Activated CD4-positive, alpha-beta T cell treated with anti-CD3 and anti-CD28 coated beads, Interleukin-2, amount 10 ng/mL, durations not matched to agents 7 days and 5 days (primary cell): ENCODE data around the gene ASIC3. TPM values are rescaled to one million over a fixed set of nuclear protein-coding genes. Genes with fewer than 3 reads are reported as not detected.
"Not testable (repeated sequence)": the region's sequence is repeated elsewhere in the genome, so short reads cannot be mapped to it uniquely, and the experiment has no call there.

Experiments used
- CTCF ChIA-PET: fragments of 350-600 bp; sonication (Branson Sonifier 250); formaldehyde crosslinking; loops from one replicate; lab custom pipeline; 2021; ENCODE audit warnings: antibody characterized with exemption; lab: Charles Lee
- POLR2A ChIA-PET: fragments of 350-600 bp; sonication (Branson Sonifier 250); formaldehyde crosslinking; loops from one replicate; lab custom pipeline; 2021; ENCODE audit warnings: antibody characterized with exemption; lab: Charles Lee
- DNase-seq: peaks from one replicate; pipeline ENCODE4 v3.0.0-alpha.2; 2020
- H3K27ac Mint-ChIP-seq: one replicate; pipeline ENCODE4 v1.8.0; 2021; ENCODE audit warnings: mild to moderate bottlenecking, moderate library complexity, mixed read lengths
- H3K27me3 Mint-ChIP-seq: one replicate; pipeline ENCODE4 v1.8.0; 2021; ENCODE audit warnings: mixed read lengths
- H3K36me3 Mint-ChIP-seq: one replicate; pipeline ENCODE4 v1.8.0; 2021; ENCODE audit warnings: low read depth, mixed read lengths
- H3K4me1 Mint-ChIP-seq: one replicate; pipeline ENCODE4 v1.8.0; 2021; ENCODE audit warnings: mixed read lengths
- H3K4me3 Mint-ChIP-seq: one replicate; pipeline ENCODE4 v1.8.0; 2021; ENCODE audit warnings: mild to moderate bottlenecking, moderate library complexity, mixed read lengths
- H3K9me3 Mint-ChIP-seq: one replicate; pipeline ENCODE4 v1.8.0; 2021; ENCODE audit warnings: mixed read lengths
- total RNA-seq, 2 experiments: library from RNA; stranded (reverse); gene quantifications; one replicate each; pipeline ENCODE4 v1.2.3, GENCODE V29; 2021

The ASIC3 gene
- total RNA-seq, 2 experiments from 2014 or later, result 6.0 to 8.3 TPM

- peaks cover 13% of the 10 kb centered on the region for H3K4me1 Mint-ChIP-seq
- H3K27ac Mint-ChIP-seq, result peak overlapping the region; percentile 69
- no peak overlapping the region for H3K4me3 Mint-ChIP-seq
- DNase-seq, result peak; percentile 18
- H3K9me3 Mint-ChIP-seq, result no peaks in the 10 kb centered on the region
- no peaks in the 10 kb centered on the region for H3K27me3 Mint-ChIP-seq
- H3K36me3 Mint-ChIP-seq, result peaks cover 2% of the 10 kb centered on the region
- ChIA-PET POLR2A (no interaction called here), CTCF (interaction anchor here (1.0 to 2.8 kb wide), 4 partner anchors 8 to 30 kb away, joined by 3 to 9 read pairs (median 6); no protein-coding TSS in a partner anchor)
Observed at GRCh38 chr7:151038951-151039849, 9.1 kb upstream of the ASIC3 start.

GRCh38 chr7:151039850-151040548 lies 8.3 kb upstream of the ASIC3 start:
- Mint-ChIP-seq H3K4me3 (no peak overlapping the region), H3K27me3 (no peaks in the 10 kb centered on the region), H3K27ac (no peak overlapping the region), H3K4me1 (peaks cover 13% of the 10 kb centered on the region), H3K36me3 (peaks cover 2% of the 10 kb centered on the region), H3K9me3 (no peaks in the 10 kb centered on the region)
- DNase-seq, result no peak
- ChIA-PET CTCF (interaction anchor here (1.0 to 2.8 kb wide), 4 partner anchors 9 to 31 kb away, joined by 3 to 9 read pairs (median 6); no protein-coding TSS in a partner anchor), POLR2A (no interaction called here)

GRCh38 chr7:151040616-151041375 lies 7.5 kb upstream of the ASIC3 start:
- no peaks in the 10 kb centered on the region for H3K27me3 Mint-ChIP-seq
- no peak for DNase-seq
- ChIA-PET POLR2A (no interaction called here), CTCF (interaction anchor here (1.7 to 2.8 kb wide), 4 partner anchors 10 to 32 kb away, joined by 4 to 9 read pairs (median 6); no protein-coding TSS in a partner anchor)
- no peak overlapping the region for H3K4me3 Mint-ChIP-seq
- peaks cover 13% of the 10 kb centered on the region for H3K4me1 Mint-ChIP-seq
- no peak overlapping the region for H3K27ac Mint-ChIP-seq
- H3K36me3 Mint-ChIP-seq, result peaks cover 5% of the 10 kb centered on the region
- no peaks in the 10 kb centered on the region for H3K9me3 Mint-ChIP-seq

DNA sequence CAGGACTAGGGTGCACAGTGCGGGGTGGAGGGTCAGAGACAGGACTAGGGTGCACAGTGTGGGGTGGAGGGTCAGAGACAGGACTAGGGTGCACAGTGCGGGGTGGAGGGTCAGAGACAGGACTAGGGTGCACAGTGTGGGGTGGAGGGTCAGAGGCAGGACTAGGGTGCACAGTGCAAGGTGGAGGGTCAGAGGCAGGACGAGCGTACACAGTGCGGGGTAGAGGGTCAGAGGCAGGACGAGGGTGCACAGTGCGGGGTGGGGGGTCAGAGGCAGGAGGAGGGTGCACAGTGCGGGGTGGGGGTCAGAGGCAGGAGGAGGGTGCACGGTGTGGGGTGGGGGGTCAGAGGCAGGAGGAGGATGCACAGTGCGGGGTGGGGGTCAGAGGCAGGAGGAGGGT lies 4.9 kb upstream of the ASIC3 start:
- H3K36me3 Mint-ChIP-seq, H3K27ac Mint-ChIP-seq, POLR2A ChIA-PET, H3K9me3 Mint-ChIP-seq, H3K27me3 Mint-ChIP-seq, H3K4me3 Mint-ChIP-seq, CTCF ChIA-PET, DNase-seq: not testable (repeated sequence)
- peaks cover 15% of the 10 kb centered on the region for H3K4me1 Mint-ChIP-seq

DNA sequence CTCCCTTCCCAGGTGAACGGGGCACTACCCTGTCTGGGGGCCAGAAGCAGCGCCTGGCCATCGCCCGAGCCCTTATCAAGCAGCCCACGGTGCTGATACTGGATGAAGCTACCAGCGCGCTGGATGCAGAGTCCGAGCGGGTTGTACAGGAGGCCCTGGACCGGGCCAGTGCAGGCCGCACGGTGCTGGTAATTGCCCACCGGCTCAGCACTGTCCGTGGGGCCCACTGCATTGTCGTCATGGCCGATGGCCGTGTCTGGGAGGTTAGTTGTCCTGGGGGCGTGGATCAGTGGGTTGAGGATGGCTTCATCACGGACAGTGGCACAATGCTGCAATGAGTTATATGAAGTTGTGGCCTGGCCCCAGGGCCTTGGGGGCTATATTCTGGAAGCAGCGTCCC lies 4.4 kb upstream of the ASIC3 start:
- peaks cover 10% of the 10 kb centered on the region for H3K4me1 Mint-ChIP-seq
- H3K36me3 Mint-ChIP-seq, result peaks cover 4% of the 10 kb centered on the region
- no peaks in the 10 kb centered on the region for H3K9me3 Mint-ChIP-seq
- no peak overlapping the region for H3K4me3 Mint-ChIP-seq
- CTCF ChIA-PET, result no interaction called here
- no peak overlapping the region for H3K27ac Mint-ChIP-seq
- no peak for DNase-seq
- no peaks in the 10 kb centered on the region for H3K27me3 Mint-ChIP-seq
- POLR2A ChIA-PET, result no interaction called here

DNA sequence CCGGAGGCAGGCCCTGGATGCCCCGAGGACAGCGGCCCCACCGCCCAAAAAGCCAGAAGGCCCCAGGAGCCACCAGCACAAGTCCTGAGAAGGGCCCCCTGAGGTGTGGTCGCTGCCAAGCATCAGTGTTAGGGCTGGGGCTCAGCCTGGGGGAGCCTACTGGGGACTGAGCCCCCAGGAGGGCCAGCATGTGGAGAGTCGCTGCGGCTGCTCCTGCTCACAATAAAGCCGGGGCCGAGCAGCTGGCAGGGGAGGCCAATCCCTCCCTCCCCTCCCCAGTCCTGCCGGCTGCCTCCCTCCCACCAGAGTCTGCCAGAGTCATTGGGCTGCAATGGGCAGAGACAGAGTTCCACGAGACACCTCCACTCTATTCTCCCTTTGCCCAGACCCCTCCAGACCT lies 3.1 kb upstream of the ASIC3 start:
- CTCF ChIA-PET, result interaction anchor here (1.2 kb wide), 1 partner anchor 19 kb away, joined by 3 read pairs; no protein-coding TSS in a partner anchor
- no peak overlapping the region for H3K4me3 Mint-ChIP-seq
- peaks cover 4% of the 10 kb centered on the region for H3K27me3 Mint-ChIP-seq

DNA sequence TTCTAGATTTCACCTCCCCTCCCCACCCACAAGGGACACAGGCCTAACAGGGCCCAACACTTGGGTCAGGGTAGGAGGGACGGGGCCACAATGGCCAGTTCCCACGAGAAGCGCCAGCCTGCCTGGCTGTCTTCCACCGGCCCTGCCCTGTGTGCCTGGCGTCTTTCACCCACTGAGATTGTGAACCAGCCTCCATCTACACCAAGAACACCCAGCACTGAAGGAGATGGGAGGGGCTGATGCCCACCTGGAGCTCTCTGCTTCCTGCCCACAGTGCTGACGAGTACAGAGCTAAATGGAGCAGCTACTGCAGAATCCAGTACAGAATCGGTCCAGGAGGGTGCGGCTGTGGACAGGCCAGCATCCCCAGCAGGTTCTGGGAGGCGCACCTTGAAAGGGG lies 2.4 kb upstream of the ASIC3 start:
- Mint-ChIP-seq H3K27ac (no peak overlapping the region), H3K4me1 (peaks cover 5% of the 10 kb centered on the region), H3K4me3 (no peak overlapping the region), H3K27me3 (peaks cover 8% of the 10 kb centered on the region), H3K9me3 (no peaks in the 10 kb centered on the region), H3K36me3 (peaks cover 4% of the 10 kb centered on the region)
- ChIA-PET CTCF (no interaction called here), POLR2A (interaction anchor here (0.6 kb wide), 1 partner anchor 1679 kb away, joined by 4 read pairs; no protein-coding TSS in a partner anchor)
- DNase-seq, result no peak

More for the DNA sequence above, 3.1 kb upstream of the ASIC3 start:
- no peak for DNase-seq
- Mint-ChIP-seq H3K36me3 (peaks cover 4% of the 10 kb centered on the region), H3K9me3 (no peaks in the 10 kb centered on the region), H3K4me1 (peaks cover 5% of the 10 kb centered on the region), H3K27ac (no peak overlapping the region)
- POLR2A ChIA-PET, result no interaction called here

- Mint-ChIP-seq H3K4me1 (peaks cover 5% of the 10 kb centered on the region), H3K9me3 (no peaks in the 10 kb centered on the region), H3K27me3 (peaks cover 8% of the 10 kb centered on the region), H3K27ac (no peak overlapping the region), H3K36me3 (peaks cover 4% of the 10 kb centered on the region), H3K4me3 (no peak overlapping the region)
- POLR2A ChIA-PET, result no interaction called here
- CTCF ChIA-PET, result no interaction called here
- no peak for DNase-seq
Observed at GRCh38 chr7:151046603-151047573, 1.4 kb upstream of the ASIC3 start.

DNA sequence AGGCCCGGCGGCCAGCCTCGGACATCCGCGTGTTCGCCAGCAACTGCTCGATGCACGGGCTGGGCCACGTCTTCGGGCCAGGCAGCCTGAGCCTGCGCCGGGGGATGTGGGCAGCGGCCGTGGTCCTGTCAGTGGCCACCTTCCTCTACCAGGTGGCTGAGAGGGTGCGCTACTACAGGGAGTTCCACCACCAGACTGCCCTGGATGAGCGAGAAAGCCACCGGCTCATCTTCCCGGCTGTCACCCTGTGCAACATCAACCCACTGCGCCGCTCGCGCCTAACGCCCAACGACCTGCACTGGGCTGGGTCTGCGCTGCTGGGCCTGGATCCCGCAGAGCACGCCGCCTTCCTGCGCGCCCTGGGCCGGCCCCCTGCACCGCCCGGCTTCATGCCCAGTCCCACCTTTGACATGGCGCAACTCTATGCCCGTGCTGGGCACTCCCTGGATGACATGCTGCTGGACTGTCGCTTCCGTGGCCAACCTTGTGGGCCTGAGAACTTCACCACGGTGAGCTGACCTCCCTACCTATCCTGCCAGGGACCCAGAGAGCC lies 656 bp downstream of the ASIC3 start:
- Mint-ChIP-seq H3K27me3 (peaks cover 8% of the 10 kb centered on the region), H3K4me1 (peaks cover 19% of the 10 kb centered on the region), H3K4me3 (no peak overlapping the region), H3K27ac (no peak overlapping the region), H3K9me3 (no peaks in the 10 kb centered on the region), H3K36me3 (peaks cover 7% of the 10 kb centered on the region)
- no peak for DNase-seq
- ChIA-PET CTCF (interaction anchor here (0.7 to 1.3 kb wide), 2 partner anchors 30 to 91 kb away, joined by 3 to 5 read pairs; no protein-coding TSS in a partner anchor), POLR2A (no interaction called here)

- CTCF ChIA-PET, result interaction anchor here (0.8 to 1.3 kb wide), 3 partner anchors 9 to 175 kb away, joined by 3 to 4 read pairs (median 3); partner anchors contain the start of gene ABCB8
- H3K27me3 Mint-ChIP-seq, result peaks cover 8% of the 10 kb centered on the region
- no peak overlapping the region for H3K27ac Mint-ChIP-seq
- DNase-seq, result peak; percentile 76
- no peaks in the 10 kb centered on the region for H3K9me3 Mint-ChIP-seq
- peaks cover 23% of the 10 kb centered on the region for H3K4me1 Mint-ChIP-seq
- H3K36me3 Mint-ChIP-seq, result peaks cover 2% of the 10 kb centered on the region
- H3K4me3 Mint-ChIP-seq, result no peak overlapping the region
- POLR2A ChIA-PET, result no interaction called here
Observed at GRCh38 chr7:151051108-151051507, 2.8 kb downstream of the ASIC3 start.

GRCh38 chr7:151053096-151053495 lies 4.8 kb downstream of the ASIC3 start:
- ChIA-PET POLR2A (no interaction called here), CTCF (interaction anchor here (0.7 to 1.1 kb wide), 3 partner anchors 16 to 28 kb away, joined by 3 to 4 read pairs (median 3); partner anchors contain the start of genes ABCB8 and FASTK)
- H3K36me3 Mint-ChIP-seq, result peaks cover 4% of the 10 kb centered on the region
- no peak overlapping the region for H3K4me3 Mint-ChIP-seq
- H3K9me3 Mint-ChIP-seq, result no peaks in the 10 kb centered on the region
- H3K4me1 Mint-ChIP-seq, result peaks cover 32% of the 10 kb centered on the region
- H3K27me3 Mint-ChIP-seq, result peaks cover 8% of the 10 kb centered on the region
- no peak overlapping the region for H3K27ac Mint-ChIP-seq
- no peak for DNase-seq
